Fibroblast of peridontal ligament (primary cell): ENCODE measurements around the gene DPM3.
"Not testable (repeated sequence)": the region's sequence is repeated elsewhere in the genome, so short reads cannot be mapped to it uniquely, and the experiment has no call there.

Source experiments
- DNase-seq: peaks from one replicate; pipeline ENCODE4 v3.0.0-alpha.2; 2010; ENCODE audit errors: extremely low read depth

The DPM3 gene

DNA sequence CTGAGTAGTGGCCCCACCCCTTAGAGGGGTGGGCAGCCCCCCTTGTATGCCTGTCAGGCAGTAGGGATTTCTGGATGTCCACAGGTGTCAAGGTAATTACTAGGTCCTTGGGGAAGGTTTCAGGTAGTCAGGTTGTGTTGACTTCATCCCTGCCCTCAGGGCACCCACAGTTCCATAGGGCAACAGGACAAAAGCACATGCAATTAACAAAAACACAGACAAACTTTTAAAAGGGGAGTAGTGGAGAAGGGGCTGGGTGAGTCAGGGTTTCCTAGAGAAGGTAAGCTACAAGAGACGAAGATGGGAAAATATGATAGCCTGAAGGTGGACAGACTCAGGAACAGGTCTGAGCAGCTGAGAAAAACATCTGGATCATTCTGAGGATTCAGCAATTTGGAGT lies 18.7 kb upstream of the DPM3 start:
- no peak for DNase-seq

DNA sequence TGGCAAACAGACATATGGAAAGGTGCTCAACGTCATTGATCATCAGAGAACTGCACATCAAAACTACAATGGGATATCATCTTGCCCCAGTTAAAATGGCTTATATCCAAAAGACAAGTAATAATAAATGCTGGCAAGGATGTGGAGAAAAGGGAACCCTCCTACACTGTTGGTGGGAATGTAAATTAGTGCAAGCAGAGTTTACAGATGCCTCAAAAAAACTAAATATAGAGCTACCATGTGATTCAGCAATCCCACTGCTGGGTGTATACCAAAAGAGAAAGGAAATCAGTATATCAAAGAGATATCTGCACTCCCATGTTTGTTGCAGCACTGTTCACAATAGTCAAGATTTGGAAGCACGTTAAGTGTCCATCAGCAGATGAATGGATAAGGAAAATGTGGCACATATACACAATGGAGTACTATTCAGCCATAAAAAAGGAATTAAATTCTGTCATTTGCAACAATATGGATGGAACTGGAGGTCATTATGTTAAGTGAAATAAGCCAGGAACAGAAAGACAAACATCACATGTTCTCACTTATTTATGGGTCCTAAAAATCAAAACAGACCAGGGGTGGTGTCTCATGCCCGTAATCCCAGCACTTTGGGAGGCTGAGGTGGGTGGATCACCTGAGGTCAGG lies 15.8 kb upstream of the DPM3 start:
- DNase-seq, result not testable (repeated sequence)

DNA sequence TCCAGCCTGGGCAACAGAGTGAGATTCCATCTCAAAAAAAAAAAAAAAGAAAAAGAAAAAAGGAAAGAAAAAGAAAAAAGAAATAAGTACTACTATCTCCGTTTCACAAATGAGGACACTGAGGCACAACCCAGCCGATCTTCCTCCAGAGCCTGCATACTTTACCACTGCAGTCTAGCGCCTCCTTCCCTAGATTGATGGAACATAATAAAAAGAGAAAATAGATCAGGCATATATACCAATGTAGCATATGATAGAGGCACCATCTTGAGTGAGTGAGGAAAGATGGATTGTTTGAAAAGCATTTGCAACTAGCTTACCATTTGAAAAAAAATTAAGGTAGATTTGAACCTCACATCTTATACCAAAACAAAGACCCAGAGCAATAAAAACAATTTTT lies 5.2 kb upstream of the DPM3 start:
- no peak for DNase-seq

DNA sequence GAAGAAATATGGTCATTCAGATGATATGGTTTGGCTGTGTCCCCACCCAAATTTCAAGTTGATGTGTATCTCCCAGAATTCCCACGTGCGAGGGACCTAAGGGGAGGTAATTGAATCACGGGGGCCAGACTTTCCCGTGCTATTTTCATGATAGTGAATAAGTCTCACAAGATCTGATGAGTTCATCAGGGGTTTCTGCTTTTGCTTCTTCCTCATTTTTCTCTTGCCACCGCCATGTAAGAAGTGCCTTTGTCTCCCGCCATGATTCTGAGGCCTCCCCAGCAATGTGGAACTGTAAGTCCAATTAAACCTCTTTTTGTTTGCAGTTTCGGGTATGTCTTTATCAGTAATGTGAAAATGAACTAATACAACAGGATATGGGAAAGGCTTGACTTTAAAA lies 1.4 kb upstream of the DPM3 start:
- no peak for DNase-seq

DNA sequence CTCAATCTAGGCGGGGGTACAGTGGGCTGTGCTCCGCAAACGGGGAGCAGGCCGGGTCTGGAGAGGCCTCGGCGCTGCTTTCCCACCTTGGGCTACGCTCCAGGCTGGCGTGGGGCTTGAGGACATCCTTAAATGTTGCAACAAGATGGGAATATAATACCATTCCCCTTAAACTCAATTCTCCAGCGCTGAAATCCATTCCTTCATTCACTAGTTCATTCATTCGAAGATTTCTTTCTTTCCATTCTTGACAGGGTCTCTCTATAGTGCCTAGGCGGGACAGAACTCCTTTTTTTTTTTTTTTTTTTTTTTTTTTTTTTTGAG lies 261 bp upstream of the DPM3 start:
- no peak for DNase-seq

DNA sequence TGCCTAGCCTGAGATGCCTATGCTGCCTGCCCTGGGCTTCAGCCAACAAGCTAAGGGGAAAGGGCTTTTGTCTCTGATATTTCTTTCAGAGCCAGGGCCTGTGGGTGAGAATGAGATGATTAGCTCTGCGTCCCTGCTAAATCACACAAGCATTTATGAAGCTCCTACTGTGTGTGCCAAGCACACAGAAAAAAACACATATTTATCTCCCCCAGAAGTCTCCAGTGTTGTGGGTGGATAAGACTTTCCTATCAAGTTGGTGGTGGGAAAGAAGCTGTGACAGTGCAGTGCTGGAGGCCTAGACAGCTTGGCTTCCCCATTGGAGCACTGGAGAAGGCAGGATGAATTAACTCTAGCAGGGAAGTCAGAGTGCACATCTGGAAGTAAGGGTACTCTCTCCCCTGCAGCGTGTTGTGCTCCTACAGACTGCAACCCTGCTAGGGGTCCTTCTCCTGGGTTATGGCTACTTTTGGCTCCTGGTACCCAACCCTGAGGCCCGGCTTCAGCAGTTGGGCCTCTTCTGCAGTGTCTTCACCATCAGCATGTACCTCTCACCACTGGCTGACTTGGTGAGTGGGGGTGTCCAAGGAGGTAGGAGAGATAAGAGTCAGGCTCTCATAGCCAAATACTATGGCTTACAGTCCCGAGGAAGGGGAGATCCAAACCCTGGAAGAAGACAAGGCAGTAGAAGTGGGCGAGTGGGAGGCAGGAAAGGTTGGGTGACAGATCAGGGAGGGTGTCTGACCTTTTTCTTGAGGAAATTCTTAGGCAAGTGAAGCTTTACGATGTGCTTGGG lies 3.0 kb downstream of the DPM3 start:
- DNase-seq, result no peak

DNA sequence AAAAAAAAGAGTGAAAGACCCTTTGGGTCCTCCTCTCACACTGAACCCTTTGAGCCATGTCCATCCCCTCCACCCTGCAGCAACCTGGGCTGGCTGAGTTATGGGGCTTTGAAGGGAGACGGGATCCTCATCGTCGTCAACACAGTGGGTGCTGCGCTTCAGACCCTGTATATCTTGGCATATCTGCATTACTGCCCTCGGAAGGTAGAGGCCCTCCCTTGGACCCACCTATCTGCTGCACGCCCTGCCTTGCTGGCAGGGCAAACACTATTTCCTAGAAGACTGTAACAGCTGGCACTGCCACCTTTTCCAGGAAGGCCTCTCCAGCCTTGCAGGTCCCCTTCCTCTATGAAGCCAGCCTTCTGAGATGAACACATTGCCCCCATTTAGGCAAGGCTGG lies 3.6 kb downstream of the DPM3 start:
- no peak for DNase-seq

DNA sequence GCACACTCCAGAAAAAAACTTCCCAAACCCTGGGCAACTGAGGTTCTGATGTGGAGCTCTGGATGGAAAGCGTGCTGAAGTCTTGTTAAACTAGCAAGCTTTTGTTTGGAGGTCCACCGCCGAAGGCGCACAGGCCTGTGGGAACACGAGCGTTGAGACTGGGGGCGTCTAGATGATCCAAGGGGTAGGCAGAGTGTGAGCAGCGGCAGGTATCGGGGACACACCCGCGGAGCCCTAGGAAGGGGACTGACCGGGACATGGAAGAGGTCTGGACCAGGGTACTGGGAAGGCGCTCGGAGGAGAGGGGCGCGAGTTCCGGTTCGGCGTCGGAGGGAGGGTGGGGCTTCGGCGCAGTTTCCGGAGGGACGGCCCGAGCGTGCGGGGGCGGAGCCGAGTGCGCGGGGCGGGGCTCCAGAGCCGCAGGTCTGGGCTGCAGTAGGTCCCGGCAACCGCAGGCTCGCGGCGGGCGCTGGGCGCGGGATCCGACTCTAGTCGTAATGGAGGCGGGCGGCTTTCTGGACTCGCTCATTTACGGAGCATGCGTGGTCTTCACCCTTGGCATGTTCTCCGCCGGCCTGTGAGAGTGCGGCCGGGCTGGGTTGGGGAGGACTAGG lies 4.8 kb downstream of the DPM3 start, which contains the start of gene SLC50A1:
Gene SLC50A1 (plus strand): TSS at position 438 of the 614 bp plus-strand sequence. CDS start 60 bp downstream, at position 498.
- DNase-seq, result peak; percentile 86

DNA sequence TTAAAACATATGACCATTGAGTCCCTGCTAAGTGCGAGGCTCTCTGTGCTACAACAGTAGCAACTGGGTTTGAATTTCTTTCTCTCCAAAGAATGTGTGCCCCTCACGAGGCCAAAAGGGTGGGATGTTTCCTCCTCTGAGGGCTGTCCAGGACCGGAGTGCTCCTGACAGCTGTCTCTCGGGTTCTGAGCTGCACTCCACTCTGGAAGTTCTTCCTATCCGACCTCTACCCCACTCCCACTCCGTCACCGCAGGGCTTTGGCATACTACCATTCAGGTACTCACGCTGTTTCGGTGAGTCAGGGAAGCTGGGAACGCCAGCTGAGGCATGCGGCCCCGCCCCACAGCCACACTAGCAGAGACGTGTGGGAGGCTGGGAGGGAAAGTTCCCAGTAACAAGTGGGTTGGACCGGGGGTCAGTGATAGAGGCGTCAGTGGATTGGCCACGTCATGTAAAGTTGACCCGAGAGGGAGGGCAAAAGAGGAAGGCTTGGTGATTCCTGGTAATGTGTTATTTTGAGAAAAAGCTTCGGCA lies 5.4 kb downstream of the DPM3 start:
- peak; percentile 84 for DNase-seq

DNA sequence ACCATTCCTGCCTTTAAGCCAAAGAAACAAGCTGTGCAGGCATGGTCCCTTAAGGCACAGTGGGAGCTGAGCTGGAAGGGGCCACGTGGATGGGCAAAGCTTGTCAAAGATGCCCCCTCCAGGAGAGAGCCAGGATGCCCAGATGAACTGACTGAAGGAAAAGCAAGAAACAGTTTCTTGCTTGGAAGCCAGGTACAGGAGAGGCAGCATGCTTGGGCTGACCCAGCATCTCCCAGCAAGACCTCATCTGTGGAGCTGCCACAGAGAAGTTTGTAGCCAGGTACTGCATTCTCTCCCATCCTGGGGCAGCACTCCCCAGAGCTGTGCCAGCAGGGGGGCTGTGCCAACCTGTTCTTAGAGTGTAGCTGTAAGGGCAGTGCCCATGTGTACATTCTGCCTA lies 6.0 kb downstream of the DPM3 start:
- DNase-seq, result no peak

DNA sequence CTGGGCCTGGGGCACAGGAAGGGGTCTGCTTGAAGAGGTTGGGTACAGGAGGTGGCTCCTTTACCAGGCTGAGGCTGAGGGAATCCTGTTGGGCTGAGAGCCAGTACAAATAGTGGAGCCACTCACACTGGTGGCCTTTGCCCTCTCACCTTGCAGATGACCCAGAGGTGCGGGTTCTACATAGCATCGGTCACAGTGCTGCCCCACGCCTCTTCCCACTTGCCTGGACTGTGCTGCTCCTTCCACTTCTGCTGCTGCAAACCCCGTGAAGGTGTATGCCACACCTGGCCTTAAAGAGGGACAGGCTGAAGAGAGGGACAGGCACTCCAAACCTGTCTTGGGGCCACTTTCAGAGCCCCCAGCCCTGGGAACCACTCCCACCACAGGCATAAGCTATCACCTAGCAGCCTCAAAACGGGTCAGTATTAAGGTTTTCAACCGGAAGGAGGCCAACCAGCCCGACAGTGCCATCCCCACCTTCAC lies 6.5 kb downstream of the DPM3 start:
- no peak for DNase-seq

DNA sequence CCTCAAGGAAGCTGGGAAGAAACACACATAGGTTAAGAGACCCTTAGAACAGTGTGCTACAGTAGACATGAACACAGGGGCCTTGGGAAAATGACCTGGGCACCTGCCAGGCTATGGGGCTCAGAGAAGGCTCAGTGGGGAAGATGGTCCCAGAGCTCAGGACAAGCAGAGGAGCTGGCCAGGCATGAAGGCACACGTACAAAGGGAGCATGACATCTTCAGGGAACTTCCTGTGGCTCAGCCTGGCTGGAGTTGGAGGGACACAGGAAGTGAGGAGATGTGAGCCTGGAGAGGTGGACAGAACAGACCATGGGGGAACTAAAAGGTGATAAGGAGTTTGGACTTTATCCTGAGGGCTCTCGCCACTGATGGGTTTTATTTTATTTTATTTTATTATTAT lies 8.5 kb downstream of the DPM3 start:
- no peak for DNase-seq

DNA sequence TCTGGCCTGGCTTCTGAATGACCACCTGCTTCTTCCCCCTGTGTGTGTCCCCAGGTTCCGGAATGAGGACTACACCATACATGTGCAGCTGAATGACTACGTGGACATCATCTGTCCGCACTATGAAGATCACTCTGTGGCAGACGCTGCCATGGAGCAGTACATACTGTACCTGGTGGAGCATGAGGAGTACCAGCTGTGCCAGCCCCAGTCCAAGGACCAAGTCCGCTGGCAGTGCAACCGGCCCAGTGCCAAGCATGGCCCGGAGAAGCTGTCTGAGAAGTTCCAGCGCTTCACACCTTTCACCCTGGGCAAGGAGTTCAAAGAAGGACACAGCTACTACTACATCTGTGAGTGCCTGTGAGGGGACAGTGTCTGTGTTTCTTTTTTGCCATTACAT lies 9.0 kb downstream of the DPM3 start:
- DNase-seq, result no peak

DNA sequence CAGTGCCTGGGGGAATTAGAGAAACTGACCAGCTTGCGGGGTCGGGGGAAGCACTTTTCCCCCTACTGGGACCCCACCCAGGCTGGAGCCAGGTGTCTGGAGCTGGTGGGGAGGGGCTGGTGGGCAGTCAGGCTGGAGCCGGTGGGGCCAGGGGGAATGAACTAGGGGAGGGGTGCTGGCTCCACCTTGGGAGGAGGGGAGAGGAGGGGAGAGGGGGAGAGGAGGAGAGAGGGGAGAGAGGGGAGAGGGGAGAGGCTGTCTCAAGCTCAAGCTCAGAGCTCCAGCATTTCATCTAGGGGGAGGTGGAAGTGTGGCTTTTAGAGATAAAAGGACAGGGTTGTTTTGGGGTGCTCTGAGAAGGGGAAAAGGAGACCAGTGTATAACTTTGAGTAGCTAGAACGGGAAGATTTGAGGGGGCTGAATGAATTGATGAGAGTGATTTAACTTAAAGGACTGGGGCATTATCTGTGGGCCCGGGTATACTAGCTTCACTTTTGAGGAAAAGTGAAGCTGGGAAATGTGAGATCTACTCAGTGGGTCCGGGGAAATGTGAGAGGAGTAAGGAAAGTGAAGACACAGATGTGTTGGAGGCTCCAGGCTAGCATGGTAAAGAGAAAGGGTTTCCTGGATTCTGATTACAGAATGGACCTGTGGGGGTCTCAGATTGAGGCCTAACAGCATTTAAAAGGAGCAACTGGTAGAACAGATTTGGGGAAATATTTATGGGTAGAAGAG lies 9.9 kb downstream of the DPM3 start:
- DNase-seq, result no peak

DNA sequence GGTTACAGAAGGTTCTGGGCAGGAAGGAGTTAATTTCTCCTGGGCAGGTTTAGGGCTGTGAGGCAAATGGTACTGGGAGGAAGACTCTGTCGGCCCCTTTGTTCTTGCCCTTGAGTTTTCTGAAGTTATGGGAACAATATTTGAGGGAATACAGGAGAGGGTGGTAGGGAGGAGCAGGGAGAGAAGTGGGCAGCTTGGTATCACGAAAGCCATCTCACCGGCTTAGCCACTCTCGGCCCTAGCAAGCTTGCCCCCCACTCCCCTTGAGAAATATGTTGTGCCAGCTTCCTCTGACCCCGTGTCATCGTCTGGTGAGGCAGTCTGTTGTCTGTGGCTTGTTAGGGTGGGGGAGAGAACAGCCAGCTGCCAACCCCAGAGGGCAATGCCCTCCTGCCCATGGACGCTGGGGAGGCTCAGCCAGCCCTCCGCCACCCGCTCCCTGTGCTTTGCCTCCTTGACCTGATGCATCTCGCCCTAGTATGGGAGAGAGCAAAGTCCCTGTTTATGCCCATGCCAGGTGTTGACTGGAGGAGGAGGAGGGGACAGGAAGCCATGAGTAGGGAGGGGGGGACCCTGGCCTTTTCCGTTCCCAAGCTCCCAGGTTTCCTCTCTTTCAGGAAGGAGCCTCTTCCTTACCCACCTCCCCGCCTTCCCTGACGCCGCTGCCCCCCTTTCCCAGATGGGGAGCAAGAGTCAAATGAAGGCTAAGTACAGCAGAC lies 11.4 kb downstream of the DPM3 start:
- DNase-seq, result no peak

DNA sequence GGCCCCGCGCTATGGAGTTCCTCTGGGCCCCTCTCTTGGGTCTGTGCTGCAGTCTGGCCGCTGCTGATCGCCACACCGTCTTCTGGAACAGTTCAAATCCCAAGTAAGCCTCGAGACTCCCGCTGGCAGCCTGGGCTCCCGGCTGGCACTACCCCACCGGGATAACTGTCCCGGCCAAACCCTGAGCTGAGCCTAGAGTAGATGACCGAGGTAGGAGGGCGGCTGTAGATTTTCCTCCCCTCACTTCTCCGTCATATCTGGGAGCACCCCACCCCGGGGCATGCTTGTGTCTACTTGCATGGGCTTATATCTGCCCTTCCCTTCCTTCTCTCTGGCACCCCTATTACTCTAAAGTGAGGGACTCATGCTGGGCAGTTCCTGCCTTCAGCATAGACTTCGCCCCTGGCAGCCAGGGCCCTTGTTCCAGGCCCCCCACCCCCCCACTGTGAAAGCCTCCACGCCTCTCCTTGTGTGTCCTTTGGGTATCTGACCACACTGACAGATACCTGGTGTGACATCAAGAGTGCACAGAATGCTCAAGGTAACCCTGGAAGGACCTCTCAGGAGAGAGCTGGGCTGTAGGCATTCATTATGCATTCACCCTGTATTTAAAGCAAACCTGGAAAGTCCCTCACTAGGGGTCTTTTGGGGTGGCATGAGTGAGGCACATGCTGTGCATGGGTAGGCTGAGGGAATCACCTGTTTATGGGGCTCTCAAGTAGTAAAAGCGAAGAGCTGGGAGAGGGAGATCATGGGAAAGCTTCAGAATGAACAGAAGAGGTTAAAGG lies 12.2 kb downstream of the DPM3 start:
- DNase-seq, result no peak

DNA sequence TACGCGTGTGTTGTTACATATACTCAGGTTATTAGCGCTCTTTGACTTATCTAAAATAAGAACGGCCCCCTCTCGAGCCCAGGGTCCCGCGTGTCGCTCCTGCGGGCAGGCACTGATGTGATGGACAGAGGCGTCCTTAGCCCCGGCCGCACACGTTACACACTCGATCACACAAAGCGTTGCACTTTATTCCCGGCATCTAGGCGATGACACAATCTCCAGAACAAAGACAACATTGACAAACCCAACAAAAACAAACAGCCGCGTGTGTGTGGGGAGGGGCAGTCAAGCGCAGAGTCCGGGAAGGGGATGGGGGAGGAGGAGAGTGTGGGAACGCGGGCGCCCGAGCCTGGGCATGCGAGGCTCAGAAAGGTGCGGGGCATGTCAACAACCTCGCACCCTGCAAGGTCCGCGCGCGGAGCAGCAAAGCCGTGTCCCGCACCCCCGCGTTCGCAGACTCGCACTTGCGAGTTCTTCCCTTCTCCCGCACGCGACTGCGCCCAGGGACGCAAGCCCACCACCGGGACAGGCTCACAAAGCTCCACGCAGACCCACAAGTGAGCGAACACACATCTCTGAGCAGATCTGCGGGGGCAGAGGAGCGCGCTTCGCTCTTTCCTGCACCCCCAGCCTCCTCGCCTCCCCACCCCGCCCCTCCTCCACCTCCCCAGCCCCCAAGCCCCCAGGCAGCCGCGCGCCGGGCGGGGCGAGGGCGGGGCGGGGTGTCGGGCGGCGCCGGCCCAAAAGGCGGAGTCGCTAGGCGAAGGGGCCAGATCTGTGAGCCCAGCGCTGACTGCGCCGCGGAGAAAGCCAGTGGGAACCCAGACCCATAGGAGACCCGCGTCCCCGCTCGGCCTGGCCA lies 13.0 kb downstream of the DPM3 start, which contains the start of gene EFNA1:
Gene EFNA1 (plus strand): TSS at position 772 of the 862 bp plus-strand sequence. CDS start 102 bp downstream, outside the sequence.
- peak; percentile 18 for DNase-seq

DNA sequence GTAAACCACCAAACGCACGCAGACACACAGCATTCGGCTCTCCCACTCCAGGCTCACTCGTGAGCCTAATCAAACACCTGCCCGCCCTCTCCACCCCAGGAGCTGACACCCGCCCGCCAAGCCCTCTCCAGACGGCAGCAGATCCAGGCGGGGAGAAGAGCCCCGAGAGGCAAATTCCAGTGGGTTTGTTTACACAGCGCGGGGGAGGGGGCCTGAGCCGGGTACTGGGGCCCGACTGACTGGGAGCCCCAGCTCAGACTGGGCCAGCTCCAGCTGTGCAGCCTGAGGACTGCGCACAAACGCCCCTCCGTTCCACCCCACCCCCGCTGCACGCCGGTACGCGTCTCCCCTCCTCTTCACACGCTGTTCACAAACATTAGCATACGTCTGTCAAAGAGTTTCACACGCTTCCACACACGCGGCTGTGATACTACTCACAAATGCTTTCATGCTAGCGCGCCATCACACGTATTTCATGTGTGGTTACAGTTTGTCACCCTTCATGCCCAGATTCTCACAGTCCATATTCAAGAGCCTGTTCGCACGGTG lies 13.7 kb downstream of the DPM3 start:
- DNase-seq, result peak; percentile 21

DNA sequence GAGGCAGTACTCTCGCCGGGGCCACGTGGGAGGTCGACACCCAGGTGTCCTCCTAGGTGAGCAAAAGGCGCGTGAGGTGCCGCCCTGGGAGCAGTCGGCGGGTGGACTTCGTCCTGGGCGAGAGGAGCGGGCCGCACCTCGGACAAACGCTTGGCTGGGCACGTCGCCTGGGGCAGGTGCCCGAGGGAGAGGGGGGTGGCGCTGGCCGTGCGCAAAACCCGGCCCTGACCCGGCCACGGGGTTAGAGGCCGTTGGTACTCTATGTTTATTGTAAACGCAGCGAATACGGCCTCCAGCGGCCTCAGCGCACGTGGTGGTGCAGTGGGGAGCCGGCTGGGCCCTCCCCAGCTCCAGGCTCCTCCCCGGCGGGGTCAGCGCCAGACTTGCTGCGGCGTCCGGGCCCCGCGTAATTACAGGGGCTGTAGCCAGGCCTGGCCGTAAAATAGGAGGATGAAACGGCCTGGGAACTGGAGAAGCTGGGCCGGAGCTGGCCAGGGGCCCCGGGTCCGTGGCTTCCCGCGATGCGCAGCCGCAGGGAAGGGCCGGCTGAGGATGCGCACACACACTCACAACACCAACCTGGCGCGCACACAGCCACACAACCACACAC lies 14.3 kb downstream of the DPM3 start:
- no peak for DNase-seq
